HFFc6 (cell line): ENCODE measurements around the gene SKIL. TPM values are rescaled to one million over a fixed set of nuclear protein-coding genes. Genes with fewer than 3 reads are reported as not detected.
A peak's percentile ranks its signal among the peaks of the same experiment; 100 is the strongest.

Experiments used
- DNase-seq: peaks from one replicate; pipeline ENCODE4 v3.0.0-alpha.2; 2018
- H3K27ac Mint-ChIP-seq: 2 replicates; pipeline ENCODE4 v1.8.0; 2020; ENCODE audit warnings: mild to moderate bottlenecking, mixed read lengths
- H3K27me3 Mint-ChIP-seq: 2 replicates; pipeline ENCODE4 v1.8.0; 2021; ENCODE audit warnings: mild to moderate bottlenecking, moderate library complexity, mixed read lengths; ENCODE audit not compliant: insufficient read depth
- H3K36me3 Mint-ChIP-seq: 2 replicates; pipeline ENCODE4 v1.8.0; 2021; ENCODE audit warnings: low read depth, mixed read lengths
- H3K4me1 Mint-ChIP-seq: 2 replicates; pipeline ENCODE4 v1.8.0; 2020; ENCODE audit warnings: low read depth, mixed read lengths
- H3K4me3 Mint-ChIP-seq: 2 replicates; pipeline ENCODE4 v1.8.0; 2020; ENCODE audit warnings: mild to moderate bottlenecking, moderate library complexity, mixed read lengths
- H3K9me3 Mint-ChIP-seq: 2 replicates; pipeline ENCODE4 v1.8.0; 2020; ENCODE audit warnings: mild to moderate bottlenecking, mixed read lengths
- long read RNA-seq: library from polyadenylated mRNA; unstranded; transcript quantifications from one replicate; pipeline ENCODE4 v2.0.0, GENCODE V29; 2019
- total RNA-seq, 6 experiments: library from RNA; stranded (reverse); fragmentation: NEBNext Ultra II Directional; extraction: Animal tissue kit (Norgen Biotek cat#: 25700); gene quantifications; 2 replicates in 1 of 6; 3 replicates in 5 of 6; pipeline ENCODE4 v1.2.3, GENCODE V29; 2021
- TF ChIP-seq, protein P1 (sequence below): fragments of 200-600 bp; sonication (generic); IDR thresholded peaks from 2 replicates; pipeline ENCODE4 v1.5.0; 2021; ENCODE audit warnings: antibody characterized with exemption, mild to moderate bottlenecking

SKIL gene, protein sequence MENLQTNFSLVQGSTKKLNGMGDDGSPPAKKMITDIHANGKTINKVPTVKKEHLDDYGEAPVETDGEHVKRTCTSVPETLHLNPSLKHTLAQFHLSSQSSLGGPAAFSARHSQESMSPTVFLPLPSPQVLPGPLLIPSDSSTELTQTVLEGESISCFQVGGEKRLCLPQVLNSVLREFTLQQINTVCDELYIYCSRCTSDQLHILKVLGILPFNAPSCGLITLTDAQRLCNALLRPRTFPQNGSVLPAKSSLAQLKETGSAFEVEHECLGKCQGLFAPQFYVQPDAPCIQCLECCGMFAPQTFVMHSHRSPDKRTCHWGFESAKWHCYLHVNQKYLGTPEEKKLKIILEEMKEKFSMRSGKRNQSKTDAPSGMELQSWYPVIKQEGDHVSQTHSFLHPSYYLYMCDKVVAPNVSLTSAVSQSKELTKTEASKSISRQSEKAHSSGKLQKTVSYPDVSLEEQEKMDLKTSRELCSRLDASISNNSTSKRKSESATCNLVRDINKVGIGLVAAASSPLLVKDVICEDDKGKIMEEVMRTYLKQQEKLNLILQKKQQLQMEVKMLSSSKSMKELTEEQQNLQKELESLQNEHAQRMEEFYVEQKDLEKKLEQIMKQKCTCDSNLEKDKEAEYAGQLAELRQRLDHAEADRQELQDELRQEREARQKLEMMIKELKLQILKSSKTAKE
- 10 to 100 TPM; 44.6 to 61.3 (median 49.9) TPM for total RNA-seq
- long read RNA-seq, full-length matches to known transcripts, result 4 of 54 reads
- long read RNA-seq, partial matches to known transcripts, result 0 of 54 reads
- long read RNA-seq, other reads (novel, unspliced or antisense), result 50 of 54 reads

DNA sequence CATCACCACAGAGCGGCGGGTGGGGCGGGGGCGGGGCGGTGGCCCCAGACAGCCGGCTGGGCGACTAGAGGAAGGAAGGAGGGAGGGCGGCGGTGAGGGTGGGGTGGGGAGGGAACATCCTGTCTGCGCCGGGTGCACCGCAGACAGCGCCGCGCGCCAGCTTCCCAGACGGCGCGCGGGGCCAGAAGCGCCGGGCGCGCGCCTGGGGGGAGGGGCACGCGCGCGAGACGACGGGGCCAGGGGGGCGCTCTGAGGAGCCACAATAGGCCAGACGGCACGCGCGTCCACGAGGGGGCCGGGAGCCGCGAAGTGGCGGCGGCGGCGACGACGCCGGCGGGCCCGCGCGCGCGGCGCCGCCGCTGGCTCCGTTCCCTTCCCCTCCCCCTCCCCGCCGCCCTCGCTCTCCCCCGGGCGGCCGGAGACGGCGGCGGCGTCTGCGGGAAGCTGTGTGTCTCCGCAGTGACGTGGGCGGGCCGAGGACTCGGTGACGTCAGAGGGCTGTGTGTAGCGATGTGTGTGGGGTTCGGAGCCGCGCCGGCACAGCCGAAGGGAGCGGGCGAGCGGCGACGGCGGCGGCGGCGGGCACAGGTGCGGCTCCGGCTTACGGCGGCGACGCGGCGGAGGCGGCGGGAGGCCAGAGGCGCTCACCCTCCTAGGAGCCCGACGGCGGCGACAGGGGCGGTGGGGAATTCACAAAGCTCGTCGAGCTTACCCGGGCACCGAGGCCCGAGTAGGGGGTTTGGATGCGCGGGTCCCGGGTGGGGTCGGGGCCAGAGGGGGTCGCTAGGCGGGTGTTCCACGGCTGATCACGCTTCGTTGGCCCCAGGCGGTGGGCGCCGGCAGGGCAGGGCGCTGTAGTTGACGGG is at the start of gene SKIL:
Gene SKIL (plus strand): TSS at position 540 of the 866 bp plus-strand sequence. CDS start 2,617 bp downstream, outside the sequence.
- Mint-ChIP-seq H3K36me3 (peaks cover 23% of the 10 kb centered on the region), H3K4me3 (peak within 1 kb of the TSS; percentile 97), H3K27me3 (no peaks in the 10 kb centered on the region; the same call in 1 of the 2 replicates), H3K4me1 (peaks cover 70% of the 10 kb centered on the region), H3K9me3 (no peaks in the 10 kb centered on the region), H3K27ac (peak within 1 kb of the TSS; percentile 94)
- DNase-seq, result peak; percentile 94
- TF ChIP-seq, protein P1, sequence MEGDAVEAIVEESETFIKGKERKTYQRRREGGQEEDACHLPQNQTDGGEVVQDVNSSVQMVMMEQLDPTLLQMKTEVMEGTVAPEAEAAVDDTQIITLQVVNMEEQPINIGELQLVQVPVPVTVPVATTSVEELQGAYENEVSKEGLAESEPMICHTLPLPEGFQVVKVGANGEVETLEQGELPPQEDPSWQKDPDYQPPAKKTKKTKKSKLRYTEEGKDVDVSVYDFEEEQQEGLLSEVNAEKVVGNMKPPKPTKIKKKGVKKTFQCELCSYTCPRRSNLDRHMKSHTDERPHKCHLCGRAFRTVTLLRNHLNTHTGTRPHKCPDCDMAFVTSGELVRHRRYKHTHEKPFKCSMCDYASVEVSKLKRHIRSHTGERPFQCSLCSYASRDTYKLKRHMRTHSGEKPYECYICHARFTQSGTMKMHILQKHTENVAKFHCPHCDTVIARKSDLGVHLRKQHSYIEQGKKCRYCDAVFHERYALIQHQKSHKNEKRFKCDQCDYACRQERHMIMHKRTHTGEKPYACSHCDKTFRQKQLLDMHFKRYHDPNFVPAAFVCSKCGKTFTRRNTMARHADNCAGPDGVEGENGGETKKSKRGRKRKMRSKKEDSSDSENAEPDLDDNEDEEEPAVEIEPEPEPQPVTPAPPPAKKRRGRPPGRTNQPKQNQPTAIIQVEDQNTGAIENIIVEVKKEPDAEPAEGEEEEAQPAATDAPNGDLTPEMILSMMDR, result peak; percentile 23; the same call in 1 of the 2 replicates

DNA sequence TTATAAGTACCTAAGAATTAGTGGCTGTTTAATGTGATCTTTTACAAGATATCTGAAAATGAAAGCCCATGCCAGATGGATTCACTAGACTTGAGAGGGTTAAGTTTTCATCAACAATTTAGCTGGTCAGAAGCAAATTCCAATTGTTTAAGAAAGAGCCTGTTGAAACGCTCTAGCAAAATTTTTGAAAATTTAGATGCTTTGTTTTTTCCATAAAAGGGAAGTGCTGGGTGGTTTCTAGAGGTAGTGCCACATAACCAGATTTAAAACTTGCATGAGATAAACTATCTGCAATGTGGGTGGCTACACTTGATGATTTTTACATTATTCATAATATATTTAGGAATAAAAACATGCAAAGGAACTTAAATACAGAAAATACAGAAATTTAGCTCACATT is 48.5 kb upstream of the SKIL start:
- H3K4me3 Mint-ChIP-seq, result no peak overlapping the region
- H3K9me3 Mint-ChIP-seq, result no peaks in the 10 kb centered on the region
- DNase-seq, result no peak
- H3K27ac Mint-ChIP-seq, result no peak overlapping the region; the same call in 1 of the 2 replicates
- H3K36me3 Mint-ChIP-seq, result no peaks in the 10 kb centered on the region; the same call in 1 of the 2 replicates
- H3K4me1 Mint-ChIP-seq, result peaks cover 24% of the 10 kb centered on the region
- no peaks in the 10 kb centered on the region for H3K27me3 Mint-ChIP-seq
- TF ChIP-seq, protein P1, result no peak

DNA sequence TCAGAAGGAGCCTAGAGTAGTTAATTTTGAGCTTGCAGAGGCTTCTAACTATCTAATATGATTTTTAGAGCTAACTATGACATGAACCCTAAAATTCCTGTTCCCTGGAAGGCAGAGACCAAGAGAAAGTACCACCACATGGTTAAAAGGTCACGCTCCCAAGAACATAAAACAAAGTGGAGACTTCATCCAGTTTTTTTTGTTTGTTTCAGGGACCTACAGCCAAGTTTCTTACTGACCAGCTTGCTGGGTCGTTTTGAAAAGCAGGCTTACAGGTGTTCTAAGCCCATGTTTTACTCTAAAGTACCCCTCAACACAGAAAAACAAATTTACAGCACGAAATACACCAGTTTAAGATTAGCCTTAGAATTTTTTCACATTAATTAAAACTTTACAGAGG is 39.6 kb upstream of the SKIL start:
- Mint-ChIP-seq H3K27ac (no peak overlapping the region), H3K9me3 (no peaks in the 10 kb centered on the region), H3K36me3 (no peaks in the 10 kb centered on the region), H3K4me3 (no peak overlapping the region), H3K27me3 (no peaks in the 10 kb centered on the region), H3K4me1 (peaks cover 13% of the 10 kb centered on the region)
- TF ChIP-seq, protein P1, result no peak
- no peak for DNase-seq

DNA sequence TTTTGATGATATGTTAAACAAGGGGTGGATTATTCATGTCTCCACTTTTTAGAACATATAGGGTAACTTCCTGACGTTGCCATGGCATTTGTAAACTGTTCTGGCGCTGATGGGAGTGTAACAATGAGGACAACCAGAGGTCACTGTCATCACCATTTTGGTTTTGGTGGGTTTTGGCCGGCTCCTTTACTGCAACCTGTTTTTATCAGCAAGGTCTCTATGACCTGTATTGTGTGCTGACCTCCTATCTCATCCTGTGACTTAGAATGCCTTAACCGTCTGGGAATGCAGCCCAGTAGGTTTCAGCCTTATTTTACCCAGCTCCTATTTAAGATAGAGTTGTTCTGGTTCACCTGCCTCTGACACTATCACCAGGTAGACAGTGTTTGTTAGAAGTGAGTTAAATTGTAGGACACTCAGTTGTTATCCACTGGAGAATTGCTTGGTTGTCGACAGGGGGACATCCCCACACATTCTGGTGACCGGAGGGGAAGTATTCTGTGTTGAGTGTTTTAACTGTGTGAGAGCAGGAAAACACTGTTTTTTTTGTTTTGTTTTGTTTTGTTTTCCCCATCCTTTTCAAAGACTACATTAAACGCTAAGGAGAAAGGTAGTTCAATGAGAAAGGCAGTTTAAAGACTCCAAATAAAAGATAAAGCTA is 36.9 kb upstream of the SKIL start:
- Mint-ChIP-seq H3K27me3 (no peaks in the 10 kb centered on the region), H3K36me3 (no peaks in the 10 kb centered on the region), H3K9me3 (no peaks in the 10 kb centered on the region), H3K4me3 (no peak overlapping the region), H3K27ac (no peak overlapping the region), H3K4me1 (peaks cover 14% of the 10 kb centered on the region)
- TF ChIP-seq, protein P1, result no peak
- DNase-seq, result no peak
